Lower leg skin (tissue), 4 donors: ENCODE results near the gene CAMKV. TPM values are rescaled to one million over a fixed set of nuclear protein-coding genes. Genes with fewer than 3 reads are reported as not detected.

ENCODE experiments used
- DNase-seq, 2 donors: peaks; one replicate each; pipeline ENCODE4 v3.0.0-alpha.2; 2019; ENCODE audit warnings: low spot score in 2 of 2
- H3K4me3 ChIP-seq: fragments of 200-600 bp; sonication (generic); 2 replicates; pipeline ENCODE4 v1.5.1; 2017; ENCODE audit warnings: mild to moderate bottlenecking, low read depth; ENCODE audit not compliant: poor library complexity, severe bottlenecking
- CTCF ChIP-seq, 3 donors: fragments of 450-650 bp; IDR thresholded peaks; one replicate each; pipeline ENCODE4 v1.5.1; 2016; ENCODE audit warnings: antibody characterized with exemption in 3 of 3, mild to moderate bottlenecking in 3 of 3, moderate library complexity in 2 of 3
- POLR2A ChIP-seq, 2 donors: fragments of 450-650 bp; IDR thresholded peaks; one replicate each; pipeline ENCODE4 v1.6.1; 2016 to 2017; ENCODE audit warnings: antibody characterized with exemption in 2 of 2, mild to moderate bottlenecking in 1 of 2, moderate library complexity in 1 of 2
- WGBS, 2 donors: methylation state at CpG; one replicate each; pipeline ENCODE4 v1.1.5; 2018; 5-methylcytosine and 5-hydroxymethylcytosine counted together
- intact Hi-C: fragments of 100-400 bp; cut with DNase I; formaldehyde crosslinking; loops from one replicate; pipeline ENCODE4 v1.15.0; 2023; ENCODE audit warnings: low total_unique reads
- total RNA-seq, 4 donors: library from RNA; depleted of rRNA; stranded (reverse); fragments of >200 nt; gene quantifications; one replicate each; pipeline ENCODE4 v1.1.0, GENCODE V29; 2016

The CAMKV gene
- total RNA-seq, 4 donors from 2014 or later = not detected

GRCh38 chr3:49883998-49884397, 14.3 kb upstream of the CAMKV start:
- intact Hi-C loops = no loop called here
- 88 to 92% methylated on average over 4 of the region's 4 CpGs for WGBS, 2 donors
- no peak for DNase-seq
- no peak overlapping the region for H3K4me3 ChIP-seq
- no peak for TF ChIP-seq POLR2A (IDR thresholded peaks at IDR 0.05)
- TF ChIP-seq CTCF (IDR thresholded peaks at IDR 0.05) = no peak

GRCh38 chr3:49882166-49882565, 12.5 kb upstream of the CAMKV start:
- no peak overlapping the region for H3K4me3 ChIP-seq
- DNase-seq = no peak
- 38 to 39% methylated on average over 6 of the region's 6 CpGs for WGBS, 2 donors
- TF ChIP-seq POLR2A (IDR thresholded peaks at IDR 0.05) = no peak
- no peak for TF ChIP-seq CTCF (IDR thresholded peaks at IDR 0.05)
- intact Hi-C loops = no loop called here

- TF ChIP-seq POLR2A (IDR thresholded peaks at IDR 0.05) (no peak), CTCF (IDR thresholded peaks at IDR 0.05) (no peak)
- H3K4me3 ChIP-seq = no peak overlapping the region
- intact Hi-C loops = no loop called here
- 33 to 39% methylated on average over 6 of the region's 6 CpGs for WGBS, 2 donors
- DNase-seq = no peak
These were observed 11.0 kb upstream of the CAMKV start for GRCh38 chr3:49880581-49881315.

- intact Hi-C loops = no loop called here
- 77 to 91% methylated on average over 2 of the region's 2 CpGs for WGBS, 2 donors
- no peak for DNase-seq
- no peak overlapping the region for H3K4me3 ChIP-seq
- TF ChIP-seq POLR2A (IDR thresholded peaks at IDR 0.05) (no peak), CTCF (IDR thresholded peaks at IDR 0.05) (no peak)
These were observed 10.0 kb upstream of the CAMKV start for GRCh38 chr3:49879721-49880120.

- no peak overlapping the region for H3K4me3 ChIP-seq
- intact Hi-C loops = no loop called here
- DNase-seq = no peak
- TF ChIP-seq CTCF (IDR thresholded peaks at IDR 0.05) (no peak), POLR2A (IDR thresholded peaks at IDR 0.05) (no peak)
These were observed 9.0 kb upstream of the CAMKV start for GRCh38 chr3:49878686-49879085.

GRCh38 chr3:49877716-49878115, 8.0 kb upstream of the CAMKV start:
- no peak overlapping the region for H3K4me3 ChIP-seq
- no peak for DNase-seq
- WGBS, 2 donors = 56 to 71% methylated on average over 2 of the region's 2 CpGs
- TF ChIP-seq POLR2A (IDR thresholded peaks at IDR 0.05) (no peak), CTCF (IDR thresholded peaks at IDR 0.05) (no peak)
- intact Hi-C loops = no loop called here
